Measurements from ENCODE around the gene GPATCH8. TPM values are rescaled to one million over a fixed set of nuclear protein-coding genes. Genes with fewer than 3 reads are reported as not detected.

GPATCH8 gene
- total RNA-seq, 1 donor from 2014 or later: 12.6 TPM

GRCh38 chr17:44387804-44388203 is 115.4 kb downstream of the GPATCH8 start:
- TF ChIP-seq CTCF (conservative IDR thresholded peaks at IDR 0.05; ENCODE audit: low read depth, low read length): no peak
- H3K4me3 ChIP-seq (ENCODE audit: low read depth, low read length): no peak overlapping the region
- DNase-seq (ENCODE audit: low read depth): no peak

- no peak for TF ChIP-seq CTCF (conservative IDR thresholded peaks at IDR 0.05; ENCODE audit: low read depth, low read length)
- DNase-seq (ENCODE audit: low read depth): no peak
- H3K4me3 ChIP-seq (ENCODE audit: low read depth, low read length): peak overlapping the region; percentile 53
These were observed 117.1 kb downstream of the GPATCH8 start for GRCh38 chr17:44386182-44386525.

GRCh38 chr17:44385287-44386181 is 117.7 kb downstream of the GPATCH8 start:
- peak; percentile 30 for TF ChIP-seq CTCF (conservative IDR thresholded peaks at IDR 0.05; ENCODE audit: low read depth, low read length)
- DNase-seq (ENCODE audit: low read depth): no peak
- peak overlapping the region; percentile 53 for H3K4me3 ChIP-seq (ENCODE audit: low read depth, low read length)

- H3K4me3 ChIP-seq (ENCODE audit: low read depth, low read length): peak overlapping the region; percentile 53
- no peak for DNase-seq (ENCODE audit: low read depth)
- no peak for TF ChIP-seq CTCF (conservative IDR thresholded peaks at IDR 0.05; ENCODE audit: low read depth, low read length)
These were observed 118.4 kb downstream of the GPATCH8 start for GRCh38 chr17:44384823-44385286.

- DNase-seq (ENCODE audit: low read depth): no peak
- no peak for TF ChIP-seq CTCF (conservative IDR thresholded peaks at IDR 0.05; ENCODE audit: low read depth, low read length)
- H3K4me3 ChIP-seq (ENCODE audit: low read depth, low read length): no peak overlapping the region
These were observed 118.9 kb downstream of the GPATCH8 start for GRCh38 chr17:44384281-44384822.

GRCh38 chr17:44383861-44384260 is 119.3 kb downstream of the GPATCH8 start:
- no peak for DNase-seq (ENCODE audit: low read depth)
- H3K4me3 ChIP-seq (ENCODE audit: low read depth, low read length): no peak overlapping the region
- no peak for TF ChIP-seq CTCF (conservative IDR thresholded peaks at IDR 0.05; ENCODE audit: low read depth, low read length)

Data from epithelial cell of proximal tubule (primary cell).